Thoracic aorta (tissue), 2 donors: Measurements from ENCODE around the gene GOLGA7B. TPM values are rescaled to one million over a fixed set of nuclear protein-coding genes. Genes with fewer than 3 reads are reported as not detected.

Experiments used
- ATAC-seq: fragments of 150-250 bp; one replicate; pipeline ENCODE4 v1.8.0; 2017; ENCODE audit warnings: low read depth; ENCODE audit not compliant: insufficient number of reproducible peaks, low FRiP score
- DNase-seq: peaks from one replicate; pipeline ENCODE4 v3.0.0-alpha.2; 2020; ENCODE audit warnings: low spot score
- H3K27ac ChIP-seq, 2 donors: fragments of 200-600 bp; sonication (generic); 1 replicate in 1 of 2; 2 replicates in 1 of 2; pipeline ENCODE4 v1.5.1; 2016; ENCODE audit warnings: mild to moderate bottlenecking in 2 of 2, moderate library complexity in 2 of 2
- H3K27me3 ChIP-seq: fragments of 200-600 bp; sonication (generic); replicated peaks from 2 replicates; pipeline ENCODE4 v1.6.0; 2016; ENCODE audit warnings: mild to moderate bottlenecking; ENCODE audit not compliant: insufficient read depth
- H3K36me3 ChIP-seq: fragments of 200-600 bp; sonication (generic); one replicate; pipeline ENCODE4 v1.5.1; 2016
- H3K4me1 ChIP-seq, 2 donors: fragments of 200-600 bp; sonication (generic); 1 replicate in 1 of 2; 2 replicates in 1 of 2; pipeline versions ENCODE4 v1.5.1 to v1.6.0; 2016; ENCODE audit warnings: low read depth in 2 of 2, mild to moderate bottlenecking in 1 of 2; ENCODE audit not compliant: control insufficient read depth in 1 of 2
- H3K4me3 ChIP-seq: fragments of 200-600 bp; sonication (generic); 2 replicates; pipeline ENCODE4 v1.5.1; 2016; ENCODE audit warnings: mild to moderate bottlenecking
- H3K9me3 ChIP-seq: fragments of 200-600 bp; sonication (generic); 2 replicates; pipeline ENCODE4 v1.5.1; 2016
- CTCF ChIP-seq: fragments of 200-600 bp; sonication (generic); IDR thresholded peaks from one replicate; pipeline ENCODE4 v1.5.1; 2019; ENCODE audit warnings: antibody characterized with exemption
- total RNA-seq, 2 donors: library from RNA; depleted of rRNA; stranded (reverse); fragments of >200 nt; gene quantifications; one replicate each; pipeline versions ENCODE4 v1.1.0 to v1.2.3, GENCODE V29; 2016

The GOLGA7B gene
- total RNA-seq, 2 donors from 2014 or later, result 0.07 TPM; not detected in 1

GRCh38 chr10:97850446-97850845 lies 803 bp downstream of the GOLGA7B start:
- TF ChIP-seq CTCF, result no peak
- Histone ChIP-seq H3K9me3 (no peaks in the 10 kb centered on the region), H3K4me3 (peak overlapping the region; percentile 75), H3K27ac (no peak overlapping the region), H3K27me3 (no peaks in the 10 kb centered on the region), H3K4me1 (peaks cover 5 to 10% of the 10 kb centered on the region in 2 donors), H3K36me3 (no peaks in the 10 kb centered on the region)
- DNase-seq, result no peak
- ATAC-seq, result no peak

GRCh38 chr10:97851341-97852001 lies 1.8 kb downstream of the GOLGA7B start:
- no peak for TF ChIP-seq CTCF
- no peak overlapping the region for H3K27ac ChIP-seq
- H3K4me1 ChIP-seq, result peaks cover 5 to 10% of the 10 kb centered on the region in 2 donors
- H3K27me3 ChIP-seq, result no peaks in the 10 kb centered on the region
- H3K36me3 ChIP-seq, result no peaks in the 10 kb centered on the region
- no peak overlapping the region for H3K4me3 ChIP-seq
- DNase-seq (no peak), ATAC-seq (no peak)
- no peaks in the 10 kb centered on the region for H3K9me3 ChIP-seq

- no peaks in the 10 kb centered on the region for H3K27me3 ChIP-seq
- no peak for TF ChIP-seq CTCF
These were observed 2.6 kb downstream of the GOLGA7B start for GRCh38 chr10:97852277-97852676.

GRCh38 chr10:97852840-97853405 lies 3.3 kb downstream of the GOLGA7B start:
- peaks cover 5 to 10% of the 10 kb centered on the region in 2 donors for H3K4me1 ChIP-seq
- H3K36me3 ChIP-seq, result no peaks in the 10 kb centered on the region
- H3K4me3 ChIP-seq, result no peak overlapping the region
- H3K27ac ChIP-seq, result no peak overlapping the region
- ATAC-seq, result no peak
- no peak for TF ChIP-seq CTCF
- no peak for DNase-seq
- H3K27me3 ChIP-seq, result no peaks in the 10 kb centered on the region
- H3K9me3 ChIP-seq, result no peaks in the 10 kb centered on the region

More at GRCh38 chr10:97852277-97852676, 2.6 kb downstream of the GOLGA7B start:
- Histone ChIP-seq H3K4me3 (no peak overlapping the region), H3K4me1 (peaks cover 5 to 10% of the 10 kb centered on the region in 2 donors), H3K27ac (no peak overlapping the region), H3K36me3 (no peaks in the 10 kb centered on the region), H3K9me3 (no peaks in the 10 kb centered on the region)
- ATAC-seq, result no peak
- DNase-seq, result no peak

GRCh38 chr10:97854743-97855142 lies 5.1 kb downstream of the GOLGA7B start:
- no peak for TF ChIP-seq CTCF

More at GRCh38 chr10:97854743-97855142, 5.1 kb downstream of the GOLGA7B start:
- no peaks in the 10 kb centered on the region for H3K36me3 ChIP-seq
- no peak overlapping the region for H3K4me3 ChIP-seq
- DNase-seq, result no peak
- H3K4me1 ChIP-seq, result peaks cover 5 to 10% of the 10 kb centered on the region in 2 donors
- H3K27ac ChIP-seq, result no peak overlapping the region
- no peaks in the 10 kb centered on the region for H3K9me3 ChIP-seq
- no peak for ATAC-seq
- no peaks in the 10 kb centered on the region for H3K27me3 ChIP-seq
